PC-3 (cell line): ENCODE measurements around the gene SLC43A3.

Experiments used
- EZH2 ChIP-seq: fragments of 300-600 bp; sonication (generic); IDR thresholded peaks from one replicate; pipeline ENCODE4 v1.6.1; 2017; ENCODE audit warnings: antibody characterized with exemption, mild to moderate bottlenecking, low read length; ENCODE audit not compliant: unreplicated experiment
- EZH2phosphoT487 ChIP-seq: fragments of 300-600 bp; sonication (generic); IDR thresholded peaks from 2 replicates; pipeline ENCODE4 v1.6.1; 2018; ENCODE audit warnings: mild to moderate bottlenecking, antibody characterized with exemption, low read length, borderline replicate concordance
- TF ChIP-seq, protein P1 (sequence below): fragments of 300-600 bp; sonication (generic); conservative IDR thresholded peaks from 2 replicates; pipeline ENCODE4 v1.5.1; 2017; ENCODE audit warnings: antibody characterized with exemption, low read depth, mild to moderate bottlenecking, low read length

DNA sequence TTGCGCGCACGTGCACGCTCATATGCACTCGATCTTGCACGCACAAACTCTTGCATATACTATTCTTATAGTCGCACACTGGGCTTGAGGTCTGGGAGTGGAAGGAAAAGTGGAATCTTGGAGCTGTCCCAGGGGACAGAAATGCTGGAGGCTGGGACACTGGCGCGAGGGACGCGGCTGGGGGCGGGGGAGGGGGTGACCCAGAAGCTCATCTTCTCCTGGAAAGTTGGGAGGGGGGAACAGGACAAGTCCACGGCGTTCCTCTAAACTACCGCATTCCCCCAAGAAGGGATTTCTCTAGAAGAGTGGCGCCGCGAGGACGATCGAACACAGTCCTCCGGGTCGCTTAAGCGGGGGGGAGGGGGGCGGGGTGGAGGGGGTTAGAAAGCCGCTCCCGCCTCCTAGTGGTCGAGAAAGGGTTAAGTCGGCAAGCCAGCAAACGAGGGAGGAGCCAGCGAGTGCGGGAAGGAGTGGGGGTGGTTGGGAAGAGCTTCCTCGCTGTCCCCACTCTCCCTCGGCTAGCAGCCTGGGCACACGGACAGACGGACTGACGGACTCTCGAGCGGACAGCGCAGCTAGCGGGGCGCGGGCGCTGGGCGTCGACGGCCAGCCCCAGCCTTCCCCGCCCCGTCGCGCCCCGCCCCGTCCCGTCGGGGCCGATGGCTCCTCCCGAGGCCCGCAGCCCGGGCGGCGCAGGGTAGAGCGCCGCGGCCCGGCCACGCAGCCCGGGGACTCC lies 33.3 kb upstream of the SLC43A3 start, which contains the start of gene RTN4RL2:
- TF ChIP-seq, protein P1, sequence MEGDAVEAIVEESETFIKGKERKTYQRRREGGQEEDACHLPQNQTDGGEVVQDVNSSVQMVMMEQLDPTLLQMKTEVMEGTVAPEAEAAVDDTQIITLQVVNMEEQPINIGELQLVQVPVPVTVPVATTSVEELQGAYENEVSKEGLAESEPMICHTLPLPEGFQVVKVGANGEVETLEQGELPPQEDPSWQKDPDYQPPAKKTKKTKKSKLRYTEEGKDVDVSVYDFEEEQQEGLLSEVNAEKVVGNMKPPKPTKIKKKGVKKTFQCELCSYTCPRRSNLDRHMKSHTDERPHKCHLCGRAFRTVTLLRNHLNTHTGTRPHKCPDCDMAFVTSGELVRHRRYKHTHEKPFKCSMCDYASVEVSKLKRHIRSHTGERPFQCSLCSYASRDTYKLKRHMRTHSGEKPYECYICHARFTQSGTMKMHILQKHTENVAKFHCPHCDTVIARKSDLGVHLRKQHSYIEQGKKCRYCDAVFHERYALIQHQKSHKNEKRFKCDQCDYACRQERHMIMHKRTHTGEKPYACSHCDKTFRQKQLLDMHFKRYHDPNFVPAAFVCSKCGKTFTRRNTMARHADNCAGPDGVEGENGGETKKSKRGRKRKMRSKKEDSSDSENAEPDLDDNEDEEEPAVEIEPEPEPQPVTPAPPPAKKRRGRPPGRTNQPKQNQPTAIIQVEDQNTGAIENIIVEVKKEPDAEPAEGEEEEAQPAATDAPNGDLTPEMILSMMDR, result peak; percentile 33; the same call in 1 of the 2 replicates
- TF ChIP-seq EZH2 (no peak), EZH2phosphoT487 (no peak)
